HG03139 (cell line): Measurements from ENCODE around the gene PRDM15.

Experiments used
- ATAC-seq: cut with Tn5 transposase; IDR thresholded peaks from one replicate; pipeline ENCODE4 v1.9.1; 2021; ENCODE audit not compliant: unreplicated experiment

PRDM15 gene

DNA sequence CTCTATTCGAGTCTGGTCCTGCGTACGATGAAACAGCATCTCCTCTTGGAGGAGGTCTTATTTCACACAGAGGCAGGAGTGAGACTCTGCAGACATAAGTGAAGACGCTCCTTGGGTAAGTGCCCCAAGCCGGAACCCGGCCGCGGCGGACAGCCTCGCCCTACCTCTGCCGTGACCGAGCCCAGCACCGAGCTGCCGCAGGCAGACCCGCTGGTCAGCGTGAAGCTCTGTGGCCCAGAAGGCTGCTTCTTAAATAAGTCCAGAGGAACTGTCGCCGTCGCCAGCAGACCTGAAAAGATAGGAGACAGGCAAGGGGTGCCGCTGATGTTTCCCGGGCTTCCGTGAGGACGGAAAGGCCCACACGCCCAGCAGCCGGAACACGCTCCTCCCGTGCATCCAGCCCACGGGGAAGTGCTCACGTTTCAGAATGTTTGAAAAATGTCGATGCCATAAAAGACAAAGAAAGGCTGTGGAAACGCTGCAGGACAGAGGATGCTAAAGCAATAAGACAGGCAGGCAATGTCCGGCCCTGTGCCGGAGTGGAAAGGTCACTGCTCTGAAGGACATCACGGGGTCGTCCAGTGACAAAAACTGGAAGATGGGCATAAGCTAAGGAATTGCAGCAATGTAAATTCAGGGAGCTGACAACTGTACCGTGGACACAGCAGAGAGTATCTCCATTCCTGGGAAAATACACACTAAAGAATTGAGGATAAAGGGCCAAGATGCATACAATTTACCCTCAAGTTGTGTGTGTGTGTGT, 28.5 kb upstream of the PRDM15 start:
- ATAC-seq: no peak

- no peak for ATAC-seq
These were observed 27.6 kb upstream of the PRDM15 start for GRCh38 chr21:41906770-41907169.

DNA sequence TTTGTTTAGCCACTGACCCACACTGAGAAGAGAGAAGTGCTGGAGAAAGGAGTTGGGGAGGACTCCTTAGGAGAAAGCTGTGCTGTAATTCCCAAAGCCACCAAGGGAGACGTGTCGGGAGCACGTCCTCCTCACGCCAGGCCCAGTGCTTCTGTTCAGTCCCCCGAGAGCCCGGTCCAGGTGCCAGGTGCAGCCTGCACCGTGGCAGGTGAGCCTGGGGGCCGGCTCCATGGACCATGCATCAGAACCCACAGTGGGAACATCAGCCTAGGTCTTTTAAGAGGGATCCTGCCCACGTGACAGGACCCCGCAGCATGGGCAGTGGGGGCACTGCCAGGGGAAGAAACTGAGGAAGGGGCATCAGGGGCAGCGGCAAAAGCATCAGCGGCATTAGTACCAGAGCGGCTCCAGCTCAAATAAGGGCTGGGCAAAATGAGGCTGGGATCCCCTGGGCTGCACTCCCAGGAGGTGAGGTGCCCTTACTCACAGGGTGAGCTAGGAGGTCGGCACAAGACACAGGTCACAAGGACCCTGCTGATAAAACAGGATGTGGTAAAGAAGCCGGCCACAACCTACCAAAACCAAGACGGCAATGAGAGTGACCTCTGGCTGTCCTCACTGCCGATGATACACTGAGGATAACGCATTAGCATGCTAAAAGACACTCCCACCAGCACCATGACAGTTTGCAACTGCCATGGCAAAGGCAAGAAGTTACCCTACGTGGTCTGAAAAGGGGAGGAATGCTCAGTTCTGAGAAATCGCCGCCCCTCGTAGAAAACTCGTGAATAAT, 24.6 kb upstream of the PRDM15 start:
- no peak for ATAC-seq

DNA sequence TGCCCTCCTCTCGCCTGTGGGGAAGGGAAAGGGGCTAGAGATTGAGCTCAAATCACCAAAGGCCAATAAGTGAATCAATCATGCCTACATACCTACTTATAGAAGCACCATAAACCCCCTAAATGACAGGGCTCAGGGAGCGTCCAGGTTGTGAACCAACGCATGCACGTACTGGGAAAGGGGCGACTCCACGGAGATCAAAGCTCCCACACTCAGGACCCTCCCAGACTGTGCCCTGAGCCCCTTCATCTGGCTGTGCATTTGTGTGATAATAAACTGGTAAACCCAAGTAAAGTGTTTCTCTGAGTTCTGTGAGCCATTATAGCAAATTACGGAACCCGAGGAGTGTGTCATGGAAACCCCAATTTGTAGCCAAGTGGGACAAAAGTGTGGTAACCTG, 23.8 kb upstream of the PRDM15 start:
- ATAC-seq: no peak

DNA sequence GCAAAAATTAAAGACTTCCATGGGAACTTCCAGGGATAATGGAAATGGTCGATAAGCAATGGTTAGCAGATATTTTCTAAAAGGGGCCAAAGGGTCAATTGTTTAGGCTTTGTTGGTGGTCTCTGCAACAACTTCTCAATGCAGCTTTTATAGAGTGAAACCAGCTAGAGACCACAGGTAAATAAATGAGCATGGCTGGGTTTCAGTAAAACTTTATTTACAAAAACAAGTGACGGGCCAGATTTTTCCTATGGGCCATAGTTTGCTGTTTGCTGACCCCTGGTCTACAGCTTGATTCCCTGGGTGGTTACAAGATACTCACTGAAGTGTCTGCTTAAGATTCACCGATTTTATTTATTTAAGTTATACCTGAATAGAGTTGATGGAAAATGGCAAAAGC, 22.6 kb upstream of the PRDM15 start:
- no peak for ATAC-seq

DNA sequence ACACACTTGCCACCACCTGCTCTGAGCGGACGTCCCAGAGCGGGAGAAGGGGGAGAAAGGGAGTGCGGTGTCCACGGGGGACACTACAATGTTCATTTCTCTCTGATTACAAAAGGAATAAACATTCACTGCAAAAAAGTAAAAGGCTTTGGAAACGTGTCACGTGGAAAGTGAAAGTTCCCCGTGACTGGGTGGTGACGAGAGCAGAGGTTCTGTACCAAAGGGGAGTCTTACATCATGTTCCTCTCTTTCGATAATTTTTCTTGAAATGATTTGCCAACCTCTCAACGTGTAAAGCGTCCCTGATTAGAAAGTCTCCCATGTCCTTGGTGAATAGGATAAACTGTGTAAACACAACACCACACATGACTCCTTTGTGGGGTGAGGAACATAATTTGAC, 22.0 kb upstream of the PRDM15 start:
- ATAC-seq: no peak

- no peak for ATAC-seq
These were observed 21.3 kb upstream of the PRDM15 start for GRCh38 chr21:41900401-41900800.

- ATAC-seq: no peak
These were observed 20.5 kb upstream of the PRDM15 start for GRCh38 chr21:41899426-41900202.

GRCh38 chr21:41898998-41899397, 19.9 kb upstream of the PRDM15 start:
- no peak for ATAC-seq

- no peak for ATAC-seq
These were observed 18.6 kb upstream of the PRDM15 start for GRCh38 chr21:41897700-41898099.

- no peak for ATAC-seq
These were observed 18.0 kb upstream of the PRDM15 start for GRCh38 chr21:41897047-41897669.

- ATAC-seq: no peak
These were observed 16.7 kb upstream of the PRDM15 start for GRCh38 chr21:41895643-41896493.

- no peak for ATAC-seq
These were observed 15.9 kb upstream of the PRDM15 start for GRCh38 chr21:41894922-41895557.

DNA sequence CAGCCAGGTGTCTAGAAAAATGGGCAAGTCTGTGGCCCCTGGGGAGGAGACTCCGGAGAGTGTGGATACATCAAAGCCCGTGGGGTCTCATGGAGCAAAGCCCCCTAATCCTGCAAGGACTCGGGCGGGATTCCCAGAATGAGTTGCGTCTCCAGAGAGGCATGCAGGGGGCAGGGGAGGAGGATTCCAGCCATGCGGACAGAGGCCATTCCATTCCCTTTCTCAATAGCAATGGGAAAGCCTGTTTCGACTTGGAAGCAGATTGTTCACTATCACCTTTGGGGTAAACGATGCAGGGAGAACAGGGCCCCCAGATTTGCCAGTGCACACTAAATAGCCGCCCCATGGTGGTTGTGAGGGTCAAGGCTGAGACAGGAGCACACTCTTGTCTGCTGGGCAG, 15.4 kb upstream of the PRDM15 start:
- no peak for ATAC-seq

DNA sequence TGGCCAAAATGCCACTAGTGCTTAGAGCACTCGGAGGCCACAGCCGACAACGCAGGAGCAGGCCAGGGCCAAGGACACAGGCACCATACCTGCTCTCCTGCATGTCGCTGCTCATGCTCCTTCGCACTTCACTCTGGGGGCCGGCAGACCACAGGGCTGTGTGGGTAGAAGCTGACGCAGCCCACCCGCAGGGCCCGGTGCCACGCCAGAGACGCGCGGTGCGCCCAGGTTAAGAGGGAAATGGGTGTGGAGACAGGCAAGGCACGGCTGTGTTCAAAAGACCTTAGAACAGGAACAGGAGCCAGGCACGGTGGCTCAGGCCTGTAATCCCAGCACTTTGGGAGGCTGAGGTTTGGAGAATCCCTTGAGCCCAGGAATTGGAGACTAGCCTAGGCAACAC, 13.6 kb upstream of the PRDM15 start:
- no peak for ATAC-seq

GRCh38 chr21:41891132-41891531, 12.0 kb upstream of the PRDM15 start:
- ATAC-seq: no peak

DNA sequence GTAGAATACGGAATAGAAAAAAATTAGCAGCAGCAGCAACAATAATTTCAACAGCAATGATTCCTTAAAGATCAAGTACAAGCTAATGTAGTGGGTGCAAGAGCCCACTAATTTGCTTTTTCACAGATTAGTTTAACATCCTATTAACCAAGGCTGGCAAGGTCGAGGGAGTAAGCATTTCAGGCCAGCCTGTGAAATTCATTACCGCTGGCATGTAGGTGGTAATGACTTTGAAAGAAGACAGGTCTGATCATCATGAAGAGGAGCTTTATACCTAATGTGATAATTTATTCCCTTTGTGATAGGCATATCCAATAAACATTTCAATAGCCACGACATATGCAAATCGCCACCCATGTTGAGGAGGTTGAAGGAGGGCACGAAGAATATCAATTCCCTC, 11.2 kb upstream of the PRDM15 start:
- no peak for ATAC-seq

GRCh38 chr21:41888749-41889376, 9.7 kb upstream of the PRDM15 start:
- no peak for ATAC-seq

- ATAC-seq: no peak
These were observed 8.5 kb upstream of the PRDM15 start for GRCh38 chr21:41887667-41888066.
